Nephron progenitor cell (in vitro differentiated cells): ENCODE measurements around the gene ARHGAP31.
"Not testable (repeated sequence)": the region's sequence is repeated elsewhere in the genome, so short reads cannot be mapped to it uniquely, and the experiment has no call there.

Source experiments
- DNase-seq: peaks from one replicate; pipeline ENCODE4 v3.0.0; 2021
- H3K27ac Mint-ChIP-seq: 2 replicates; pipeline ENCODE4 v1.8.0; 2021; ENCODE audit warnings: mild to moderate bottlenecking, moderate library complexity, mixed read lengths
- H3K27me3 Mint-ChIP-seq: 2 replicates; pipeline ENCODE4 v1.8.0; 2021; ENCODE audit warnings: mild to moderate bottlenecking, low read depth, mixed read lengths; ENCODE audit not compliant: poor library complexity
- H3K36me3 Mint-ChIP-seq: 2 replicates; pipeline ENCODE4 v1.8.0; 2021; ENCODE audit warnings: low read depth, mixed read lengths
- H3K4me1 Mint-ChIP-seq: 2 replicates; pipeline ENCODE4 v1.8.0; 2021; ENCODE audit warnings: mixed read lengths
- H3K4me3 Mint-ChIP-seq: 2 replicates; pipeline ENCODE4 v1.8.0; 2021; ENCODE audit warnings: mild to moderate bottlenecking, moderate library complexity, mixed read lengths
- H3K9me3 Mint-ChIP-seq: 2 replicates; pipeline ENCODE4 v1.8.0; 2021; ENCODE audit warnings: mild to moderate bottlenecking, moderate library complexity, mixed read lengths
- TF ChIP-seq, protein P1 (sequence below): fragments of 200-600 bp; sonication (generic); IDR thresholded peaks from 2 replicates; pipeline ENCODE4 v1.5.0; 2021; ENCODE audit warnings: antibody characterized with exemption

Gene ARHGAP31

DNA sequence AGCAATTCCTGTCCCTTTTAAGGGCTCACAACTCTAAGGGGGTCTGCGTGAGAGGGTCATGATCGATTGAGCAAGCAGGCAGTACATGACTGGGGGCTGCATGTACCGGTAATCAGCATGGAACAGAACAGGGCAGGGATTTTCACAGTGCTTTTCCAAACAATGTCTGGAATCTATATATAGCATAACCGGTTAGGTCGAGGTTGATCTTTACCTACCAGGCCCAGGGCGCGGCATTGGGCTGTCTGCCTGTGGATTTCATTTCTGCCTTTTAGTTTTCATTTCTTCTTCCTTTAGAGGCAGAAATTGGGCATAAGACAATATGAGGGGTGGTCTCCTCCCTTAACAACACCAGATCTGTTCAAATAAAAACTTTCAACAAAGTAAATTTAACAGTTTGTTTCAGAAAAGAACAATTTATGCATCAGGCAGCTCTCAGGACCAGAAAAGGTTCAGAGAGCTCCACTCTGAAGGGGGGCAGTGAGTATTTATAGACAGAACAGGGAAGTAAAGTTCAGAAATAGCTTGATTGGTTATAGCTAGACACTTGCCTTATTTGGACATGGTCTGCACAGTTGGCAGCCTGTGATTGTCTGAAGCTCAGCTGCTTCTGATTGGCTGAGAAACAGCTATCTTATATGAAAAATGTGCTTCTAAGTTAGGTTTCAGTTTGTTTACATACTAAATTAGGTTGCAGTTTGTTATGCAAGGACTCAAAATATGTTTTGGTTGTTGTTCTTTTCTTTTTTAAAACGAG, 36.4 kb upstream of the ARHGAP31 start:
- Mint-ChIP-seq H3K36me3 (no peaks in the 10 kb centered on the region), H3K4me3 (no peak overlapping the region), H3K4me1 (peaks cover 14% of the 10 kb centered on the region), H3K27me3 (peaks cover 10% of the 10 kb centered on the region), H3K27ac (no peak overlapping the region), H3K9me3 (peaks cover 2% of the 10 kb centered on the region)
- TF ChIP-seq, protein P1, sequence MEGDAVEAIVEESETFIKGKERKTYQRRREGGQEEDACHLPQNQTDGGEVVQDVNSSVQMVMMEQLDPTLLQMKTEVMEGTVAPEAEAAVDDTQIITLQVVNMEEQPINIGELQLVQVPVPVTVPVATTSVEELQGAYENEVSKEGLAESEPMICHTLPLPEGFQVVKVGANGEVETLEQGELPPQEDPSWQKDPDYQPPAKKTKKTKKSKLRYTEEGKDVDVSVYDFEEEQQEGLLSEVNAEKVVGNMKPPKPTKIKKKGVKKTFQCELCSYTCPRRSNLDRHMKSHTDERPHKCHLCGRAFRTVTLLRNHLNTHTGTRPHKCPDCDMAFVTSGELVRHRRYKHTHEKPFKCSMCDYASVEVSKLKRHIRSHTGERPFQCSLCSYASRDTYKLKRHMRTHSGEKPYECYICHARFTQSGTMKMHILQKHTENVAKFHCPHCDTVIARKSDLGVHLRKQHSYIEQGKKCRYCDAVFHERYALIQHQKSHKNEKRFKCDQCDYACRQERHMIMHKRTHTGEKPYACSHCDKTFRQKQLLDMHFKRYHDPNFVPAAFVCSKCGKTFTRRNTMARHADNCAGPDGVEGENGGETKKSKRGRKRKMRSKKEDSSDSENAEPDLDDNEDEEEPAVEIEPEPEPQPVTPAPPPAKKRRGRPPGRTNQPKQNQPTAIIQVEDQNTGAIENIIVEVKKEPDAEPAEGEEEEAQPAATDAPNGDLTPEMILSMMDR, result no peak
- no peak for DNase-seq

- Mint-ChIP-seq H3K9me3 (no peaks in the 10 kb centered on the region), H3K27me3 (peaks cover 10% of the 10 kb centered on the region), H3K4me3 (no peak overlapping the region), H3K27ac (no peak overlapping the region), H3K36me3 (no peaks in the 10 kb centered on the region), H3K4me1 (peaks cover 14% of the 10 kb centered on the region)
- DNase-seq, result no peak
- TF ChIP-seq, protein P1, result no peak
Observed at GRCh38 chr3:119258915-119259314, 35.3 kb upstream of the ARHGAP31 start.

- H3K27ac Mint-ChIP-seq, result no peak overlapping the region
- H3K27me3 Mint-ChIP-seq, result peaks cover 13% of the 10 kb centered on the region
- peaks cover 14% of the 10 kb centered on the region for H3K4me1 Mint-ChIP-seq
- no peaks in the 10 kb centered on the region for H3K36me3 Mint-ChIP-seq
- DNase-seq, result no peak
- no peaks in the 10 kb centered on the region for H3K9me3 Mint-ChIP-seq
- TF ChIP-seq, protein P1, result no peak
- no peak overlapping the region for H3K4me3 Mint-ChIP-seq
Observed at GRCh38 chr3:119259821-119260220, 34.4 kb upstream of the ARHGAP31 start.

DNA sequence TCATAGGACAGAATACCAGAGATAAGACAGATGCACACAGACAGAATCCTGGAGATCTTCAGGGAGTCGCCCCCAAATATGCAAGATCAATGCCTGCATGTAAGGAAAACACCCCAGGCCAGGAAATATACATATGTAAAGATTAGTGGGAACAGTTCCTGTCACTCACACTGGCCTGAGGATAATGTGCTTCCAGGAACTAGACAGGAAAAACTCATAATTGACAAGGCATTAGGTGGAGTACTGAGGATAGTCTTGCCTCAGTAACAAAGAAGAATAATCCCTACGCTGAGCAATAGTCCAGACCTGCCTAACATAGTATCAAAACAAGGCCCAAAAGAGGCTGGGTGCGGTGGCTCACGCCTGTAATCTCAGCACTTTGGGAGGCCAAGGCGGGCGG, 33.1 kb upstream of the ARHGAP31 start:
- no peaks in the 10 kb centered on the region for H3K9me3 Mint-ChIP-seq

DNA sequence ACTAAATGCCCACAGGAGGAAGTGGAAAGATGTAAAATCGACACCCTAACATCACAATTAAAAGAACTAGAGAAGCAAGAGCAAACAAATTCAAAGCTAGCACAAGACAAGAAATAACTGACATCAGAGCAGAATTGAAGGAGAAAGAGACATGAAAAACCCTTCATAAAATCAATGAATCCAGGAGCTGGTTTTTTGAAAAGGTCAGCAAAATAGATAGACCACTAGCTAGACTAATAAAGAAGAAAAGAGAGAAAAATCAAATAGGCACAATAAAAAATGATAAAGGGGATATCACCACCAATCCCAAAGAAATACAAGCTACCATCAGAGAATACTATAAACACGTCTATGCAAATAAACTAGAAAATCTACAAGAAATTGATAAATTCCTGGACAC, 24.0 kb upstream of the ARHGAP31 start:
- DNase-seq, H3K27ac Mint-ChIP-seq, H3K27me3 Mint-ChIP-seq, H3K4me3 Mint-ChIP-seq, H3K4me1 Mint-ChIP-seq, H3K36me3 Mint-ChIP-seq: not testable (repeated sequence)
- H3K9me3 Mint-ChIP-seq, result peaks cover 32% of the 10 kb centered on the region

More for the DNA sequence above, 33.1 kb upstream of the ARHGAP31 start:
- no peak overlapping the region for H3K4me3 Mint-ChIP-seq
- H3K27me3 Mint-ChIP-seq, result peaks cover 10% of the 10 kb centered on the region
- H3K36me3 Mint-ChIP-seq, result no peaks in the 10 kb centered on the region
- TF ChIP-seq, protein P1, result no peak
- H3K27ac Mint-ChIP-seq, result no peak overlapping the region
- peaks cover 14% of the 10 kb centered on the region for H3K4me1 Mint-ChIP-seq
- no peak for DNase-seq

- Mint-ChIP-seq H3K27me3 (no peaks in the 10 kb centered on the region), H3K4me3 (no peak overlapping the region), H3K27ac (peak overlapping the region; percentile 62), H3K9me3 (peaks cover 15% of the 10 kb centered on the region), H3K4me1 (peaks cover 10% of the 10 kb centered on the region), H3K36me3 (peaks cover 3% of the 10 kb centered on the region)
- TF ChIP-seq, protein P1, result no peak
- no peak for DNase-seq
Observed at GRCh38 chr3:119276680-119277079, 17.5 kb upstream of the ARHGAP31 start.
